ENCODE data around the gene SLC24A3. TPM values are rescaled to one million over a fixed set of nuclear protein-coding genes. Genes with fewer than 3 reads are reported as not detected.

Gene SLC24A3
- polyA plus RNA-seq, 1 donor (not counting 4 experiments of a cell fraction or from before 2014, with no cell fraction given), result 0.17 TPM

DNA sequence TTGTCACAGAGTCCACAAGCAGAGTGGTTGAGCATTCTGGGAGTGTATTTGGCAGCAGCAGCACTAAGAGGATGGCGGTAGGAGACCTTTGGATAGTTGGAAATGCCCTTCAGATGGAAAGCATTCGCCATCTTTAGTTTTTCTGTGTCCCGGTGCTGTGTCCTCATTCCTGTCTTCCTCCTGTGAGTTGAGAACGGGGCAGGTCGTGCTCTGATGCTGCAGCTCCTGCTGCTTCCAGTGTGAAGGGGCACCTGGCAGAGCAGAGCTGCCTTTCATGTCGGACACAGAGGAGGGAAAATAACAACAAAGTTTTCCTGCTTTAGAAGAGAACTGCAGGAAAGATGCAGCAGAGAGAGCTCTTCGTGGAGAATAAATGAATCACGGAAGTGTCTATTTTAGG is 194.8 kb downstream of the SLC24A3 start:
- no peaks in the 10 kb centered on the region for H3K27me3 ChIP-seq (ENCODE audit: control insufficient read depth, extremely low read depth, insufficient read depth, low read length)
- no peaks in the 10 kb centered on the region for H3K79me2 ChIP-seq (ENCODE audit: control insufficient read depth, insufficient read depth, low read length)
- H3K9me3 ChIP-seq (ENCODE audit: control insufficient read depth, low read depth, low read length), result no peaks in the 10 kb centered on the region
- no peaks in the 10 kb centered on the region for H3K36me3 ChIP-seq (ENCODE audit: control insufficient read depth in 2 of 2, extremely low read depth in 1 of 2, insufficient read depth in 2 of 2, low read length in 2 of 2)
- dilution Hi-C loops (cut with MboI; ENCODE audit: extremely low pct_ligation_motif_present, low sequenced_read_pairs), result no loop called here
- DNase-seq (ENCODE audit: low read depth, low spot score) (no peak), FAIRE-seq (no peak)
- TF ChIP-seq EZH2 (IDR thresholded peaks at IDR 0.05; ENCODE audit: low read length) (no peak), CTCF (optimal IDR thresholded peaks at IDR 0.05 in 1 of 3, IDR thresholded peaks at IDR 0.05 in 1 of 3, conservative IDR thresholded peaks at IDR 0.05 in 1 of 3; ENCODE audit: extremely low read depth in 1 of 3, insufficient read depth in 2 of 3, low read length in 3 of 3) (no peak)
- H4K20me1 ChIP-seq (ENCODE audit: control insufficient read depth, extremely low read depth, insufficient read depth, low read length), result no peaks in the 10 kb centered on the region
- H3K4me3 ChIP-seq (ENCODE audit: control insufficient read depth in 2 of 3, extremely low read depth in 1 of 3, insufficient read depth in 2 of 3, low read depth in 1 of 3, low read length in 3 of 3), result no peak overlapping the region
- H2AFZ ChIP-seq (ENCODE audit: control insufficient read depth, low read length), result no peak overlapping the region
- no peak overlapping the region for H3K27ac ChIP-seq (ENCODE audit: control insufficient read depth, insufficient read depth, low read length)
- no peaks in the 10 kb centered on the region for H3K9me1 ChIP-seq (ENCODE audit: control insufficient read depth, extremely low read depth, insufficient read depth, low read length)
- no peaks in the 10 kb centered on the region for H3K4me1 ChIP-seq (ENCODE audit: control insufficient read depth, extremely low read depth, insufficient read depth, low read length)
- no peak overlapping the region for H3K9ac ChIP-seq (ENCODE audit: control insufficient read depth, extremely low read depth, insufficient read depth, low read length)
- no peak overlapping the region for H3K4me2 ChIP-seq (ENCODE audit: control insufficient read depth, extremely low read depth, insufficient read depth, low read depth, low read length)

DNA sequence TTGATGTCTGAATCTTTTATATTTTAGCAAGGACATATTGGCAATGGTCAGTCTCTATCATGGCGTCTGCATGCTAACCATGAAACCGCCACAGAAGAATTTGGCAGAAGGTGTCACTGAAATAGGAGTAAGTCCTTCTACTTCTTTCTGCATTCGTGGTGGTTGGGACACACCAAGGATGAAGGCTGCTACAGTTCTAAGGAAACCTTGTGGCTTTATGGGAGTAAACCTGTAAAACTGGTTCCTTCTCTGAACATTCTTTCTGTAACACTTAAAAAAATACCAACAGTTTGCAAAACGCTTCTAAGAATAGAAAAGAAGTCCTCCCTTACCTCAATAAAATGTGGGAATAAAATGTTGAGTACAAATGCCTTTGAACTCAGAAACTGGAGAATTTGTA is 195.3 kb downstream of the SLC24A3 start:
- Histone ChIP-seq H3K27ac (ENCODE audit: control insufficient read depth, insufficient read depth, low read length) (no peak overlapping the region), H3K79me2 (ENCODE audit: control insufficient read depth, insufficient read depth, low read length) (no peaks in the 10 kb centered on the region), H3K9me3 (ENCODE audit: control insufficient read depth, low read depth, low read length) (no peaks in the 10 kb centered on the region), H3K27me3 (ENCODE audit: control insufficient read depth, extremely low read depth, insufficient read depth, low read length) (no peaks in the 10 kb centered on the region), H3K36me3 (ENCODE audit: control insufficient read depth in 2 of 2, extremely low read depth in 1 of 2, insufficient read depth in 2 of 2, low read length in 2 of 2) (no peaks in the 10 kb centered on the region), H4K20me1 (ENCODE audit: control insufficient read depth, extremely low read depth, insufficient read depth, low read length) (no peaks in the 10 kb centered on the region), H3K4me2 (ENCODE audit: control insufficient read depth, extremely low read depth, insufficient read depth, low read depth, low read length) (no peak overlapping the region), H3K9me1 (ENCODE audit: control insufficient read depth, extremely low read depth, insufficient read depth, low read length) (no peaks in the 10 kb centered on the region), H3K9ac (ENCODE audit: control insufficient read depth, extremely low read depth, insufficient read depth, low read length) (no peak overlapping the region), H3K4me1 (ENCODE audit: control insufficient read depth, extremely low read depth, insufficient read depth, low read length) (no peaks in the 10 kb centered on the region), H2AFZ (ENCODE audit: control insufficient read depth, low read length) (no peak overlapping the region), H3K4me3 (ENCODE audit: control insufficient read depth in 2 of 3, extremely low read depth in 1 of 3, insufficient read depth in 2 of 3, low read depth in 1 of 3, low read length in 3 of 3) (no peak overlapping the region)
- dilution Hi-C loops (cut with MboI; ENCODE audit: extremely low pct_ligation_motif_present, low sequenced_read_pairs), result no loop called here
- FAIRE-seq (no peak), DNase-seq (ENCODE audit: low read depth, low spot score) (no peak)
- TF ChIP-seq CTCF (optimal IDR thresholded peaks at IDR 0.05 in 1 of 3, IDR thresholded peaks at IDR 0.05 in 1 of 3, conservative IDR thresholded peaks at IDR 0.05 in 1 of 3; ENCODE audit: extremely low read depth in 1 of 3, insufficient read depth in 2 of 3, low read length in 3 of 3) (no peak), EZH2 (IDR thresholded peaks at IDR 0.05; ENCODE audit: low read length) (no peak)
